DLD1 (cell line): ENCODE measurements around the gene BSND.

Experiments used
- in situ Hi-C: cut with HindIII; loops from 2 replicates; pipeline ENCODE4 v1.10.0; 2017; ENCODE audit warnings: low sequenced_read_pairs

Gene BSND

DNA sequence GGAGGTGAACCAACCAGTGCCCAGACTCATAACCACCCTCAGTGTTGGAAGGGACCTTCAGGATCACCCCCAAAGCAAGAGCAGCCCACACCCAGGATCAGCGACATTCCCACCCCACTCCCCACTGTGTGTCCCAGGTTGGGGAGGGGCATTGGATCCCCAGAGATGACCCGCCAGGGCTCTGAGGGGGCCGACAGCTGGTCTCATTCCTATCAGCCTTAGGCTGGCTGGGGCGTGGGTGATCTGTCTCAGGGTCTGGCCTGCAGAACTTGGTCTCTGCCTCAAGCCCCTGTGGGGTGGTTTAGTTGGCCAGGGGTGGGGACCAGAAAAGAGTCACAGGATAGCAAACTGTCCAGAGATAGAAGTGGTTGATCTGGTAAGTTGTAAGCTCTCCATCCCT lies 7.8 kb upstream of the BSND start:
- in situ Hi-C loops: no loop called here

DNA sequence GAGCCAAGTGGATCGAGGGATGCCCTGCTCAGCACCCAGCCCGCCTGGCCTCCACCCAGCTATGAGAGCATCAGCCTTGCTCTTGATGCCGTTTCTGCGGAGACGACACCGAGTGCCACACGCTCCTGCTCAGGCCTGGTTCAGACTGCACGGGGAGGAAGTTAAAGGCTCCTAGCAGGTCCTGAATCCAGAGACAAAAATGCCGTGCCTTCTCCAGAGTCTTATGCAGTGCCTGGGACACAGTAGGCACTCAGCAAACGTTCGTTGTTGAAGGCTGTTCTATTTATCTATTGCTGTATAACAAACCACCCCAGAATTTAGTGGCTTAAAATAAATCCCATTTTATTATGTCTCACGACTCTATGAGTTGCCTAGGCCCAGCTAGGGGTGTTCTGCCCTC lies 6.8 kb upstream of the BSND start:
- in situ Hi-C loops: no loop called here

DNA sequence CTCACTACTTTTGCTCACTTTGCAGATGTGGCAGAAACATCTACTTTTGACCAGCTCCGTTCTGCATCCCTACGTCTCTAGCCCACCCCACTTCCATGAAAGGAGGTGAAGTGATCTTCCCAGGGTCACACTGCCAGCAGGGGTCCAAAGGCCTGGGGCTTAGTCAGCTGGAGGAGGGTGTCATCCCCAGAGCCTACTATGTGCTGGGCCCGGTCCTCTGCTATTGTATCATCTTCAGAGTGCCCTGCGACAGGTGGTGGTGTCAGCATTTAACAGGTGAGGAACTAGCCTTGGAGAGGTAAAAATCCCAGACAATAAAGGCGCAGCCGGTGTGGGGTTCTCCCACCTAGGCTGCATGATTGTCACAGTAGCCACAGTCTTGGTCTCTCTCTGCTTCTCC lies 5.6 kb upstream of the BSND start:
- in situ Hi-C loops: no loop called here

DNA sequence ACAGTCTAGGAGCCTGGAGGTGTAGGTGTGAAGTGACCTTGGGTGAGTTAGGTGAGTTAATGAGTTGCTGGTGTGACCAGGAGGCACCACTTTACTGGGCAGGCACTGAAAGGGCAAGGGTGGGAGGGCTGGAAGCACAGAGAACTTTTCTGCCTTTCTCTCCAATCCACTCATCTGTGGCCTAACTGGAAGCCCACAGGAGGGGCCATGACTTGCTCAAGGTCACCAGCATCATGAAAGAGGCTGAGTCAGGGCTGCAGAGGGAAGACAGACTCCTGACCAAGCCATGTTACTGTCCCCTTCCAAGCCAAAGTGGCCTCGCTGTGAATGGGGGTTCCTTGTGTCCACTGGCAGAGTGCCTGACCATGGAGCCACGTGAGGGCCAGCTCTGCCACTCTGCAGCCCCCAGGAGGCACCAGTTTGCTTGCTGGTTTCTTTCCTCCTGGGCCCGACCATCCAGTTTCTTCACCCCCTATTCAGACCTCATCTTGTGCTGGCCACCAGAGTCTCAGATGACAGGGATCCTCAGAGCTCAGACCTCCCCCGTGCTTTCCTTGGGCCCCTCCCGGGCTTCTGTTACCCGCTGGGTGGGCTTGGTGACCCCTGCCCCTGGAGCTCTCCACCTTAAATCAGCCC lies 4.3 kb upstream of the BSND start:
- in situ Hi-C loops: no loop called here

DNA sequence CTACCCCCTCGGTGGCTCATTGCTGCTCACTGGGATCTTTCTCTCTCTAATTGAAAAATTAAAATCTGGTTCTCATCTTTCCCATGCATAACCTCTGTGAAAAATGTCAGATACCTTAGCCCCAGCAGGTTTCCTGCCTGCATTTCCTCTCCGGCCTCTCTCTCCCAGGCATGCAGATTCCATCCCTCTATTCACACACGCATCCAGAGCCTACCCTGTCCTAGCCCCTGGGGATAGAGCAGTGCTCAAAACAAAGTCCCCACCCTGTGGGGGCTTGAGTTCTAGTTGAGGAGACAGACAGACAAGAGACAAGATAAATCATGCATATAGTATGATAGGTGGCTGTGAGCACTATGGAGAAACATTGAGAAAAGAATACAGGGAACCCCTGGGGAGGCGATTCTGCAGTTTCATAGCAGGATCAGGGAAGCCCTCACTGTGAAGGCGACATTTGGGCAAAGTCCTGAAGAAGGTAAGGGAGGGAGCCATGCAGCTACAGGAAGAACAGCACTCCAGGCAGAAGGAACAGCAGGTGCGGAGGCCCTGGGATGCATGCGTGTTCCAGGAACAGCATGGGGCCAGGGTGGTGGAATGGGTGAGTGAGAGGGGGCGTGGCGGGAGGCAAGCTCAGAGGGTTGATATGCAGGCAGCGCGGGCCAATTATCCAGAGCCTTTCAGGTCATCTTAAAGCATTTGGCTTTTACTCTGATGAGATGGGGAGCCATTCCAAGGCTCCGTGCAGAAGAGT lies 3.5 kb upstream of the BSND start:
- in situ Hi-C loops: no loop called here

DNA sequence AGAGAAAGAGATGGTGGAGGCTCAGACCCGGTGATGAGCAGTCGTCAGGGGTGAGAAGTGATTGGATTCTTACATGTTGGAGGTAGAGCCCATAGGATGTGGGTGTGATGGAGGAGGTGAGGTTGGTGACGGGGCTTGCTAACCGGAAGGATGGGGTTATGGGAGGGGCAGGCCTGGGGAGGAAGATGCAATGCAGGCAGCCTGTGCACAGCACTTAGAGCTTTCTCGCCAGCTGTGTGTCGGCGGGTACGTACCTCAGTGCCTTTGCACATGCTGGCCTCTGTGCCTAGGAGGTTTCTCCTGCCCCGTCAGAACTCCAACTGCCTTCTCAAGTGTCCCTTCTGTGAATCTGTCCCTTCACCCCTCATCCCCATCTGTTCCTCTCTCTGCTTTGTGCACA lies 2.9 kb upstream of the BSND start:
- in situ Hi-C loops: no loop called here

DNA sequence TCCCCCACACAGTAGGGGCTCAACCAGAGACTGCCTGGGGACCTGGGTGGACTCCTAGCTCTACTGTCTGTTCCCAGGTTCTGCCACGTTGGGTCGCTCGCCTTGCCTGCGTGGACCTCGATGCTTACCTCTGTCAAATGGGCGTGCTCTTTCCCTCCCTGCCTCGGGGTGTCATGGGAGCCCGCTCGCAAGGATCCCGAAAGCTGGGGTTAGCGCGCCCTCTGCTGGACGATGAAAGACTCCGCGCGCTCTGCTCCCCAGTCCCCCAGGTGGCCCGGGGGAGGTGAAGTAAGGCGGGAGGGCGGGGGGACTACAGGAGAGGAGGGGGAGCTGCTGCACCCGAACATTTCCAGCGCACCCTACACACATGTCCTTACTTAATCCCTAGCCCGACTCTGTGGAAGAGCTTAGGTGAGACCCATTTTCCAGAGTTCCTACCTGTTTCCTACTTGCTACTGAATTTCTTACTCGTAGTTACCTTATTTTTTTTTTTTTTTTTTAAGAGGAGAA lies 2.3 kb upstream of the BSND start:
- in situ Hi-C loops: no loop called here

DNA sequence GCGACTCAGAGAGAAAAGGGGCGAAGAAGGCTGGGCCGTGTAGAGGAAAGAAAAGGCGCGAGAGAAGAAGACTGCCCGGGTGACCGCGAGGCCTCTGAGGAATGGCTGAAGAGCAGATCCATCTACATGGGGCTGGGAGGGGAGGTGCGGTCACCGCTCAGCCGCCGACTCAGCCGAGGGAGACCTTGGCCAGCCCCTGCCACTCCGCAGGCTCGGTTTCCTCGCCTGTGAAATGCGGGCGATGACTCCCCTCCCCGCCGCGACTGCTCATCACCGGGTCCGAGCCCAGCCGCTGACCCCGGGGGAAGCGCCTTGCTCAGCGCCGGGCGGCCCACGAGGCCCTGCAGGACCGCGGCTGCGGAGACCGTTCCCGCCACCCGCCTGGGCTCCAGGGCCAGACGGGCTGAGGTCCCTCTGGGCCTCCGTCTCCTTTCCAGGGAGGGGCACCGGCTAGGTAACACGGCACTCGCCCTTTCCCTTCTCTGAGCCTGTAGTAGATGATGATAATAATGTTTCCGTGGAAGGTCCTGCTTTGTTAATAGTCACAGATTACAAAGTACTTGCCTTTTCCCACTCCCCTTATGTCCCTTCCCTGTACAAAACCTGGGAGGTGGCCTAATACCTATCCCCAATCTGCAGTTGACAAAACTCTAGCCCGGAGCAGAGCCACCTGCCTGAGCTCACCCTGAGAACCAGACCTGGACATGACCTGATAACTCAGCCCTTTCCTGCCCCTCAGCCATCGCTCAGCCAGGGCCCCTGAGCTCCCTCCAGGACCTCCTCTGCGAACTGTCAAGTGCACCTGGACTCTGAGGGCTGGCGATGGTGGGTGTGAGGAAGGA lies 1.6 kb upstream of the BSND start:
- in situ Hi-C loops: no loop called here

DNA sequence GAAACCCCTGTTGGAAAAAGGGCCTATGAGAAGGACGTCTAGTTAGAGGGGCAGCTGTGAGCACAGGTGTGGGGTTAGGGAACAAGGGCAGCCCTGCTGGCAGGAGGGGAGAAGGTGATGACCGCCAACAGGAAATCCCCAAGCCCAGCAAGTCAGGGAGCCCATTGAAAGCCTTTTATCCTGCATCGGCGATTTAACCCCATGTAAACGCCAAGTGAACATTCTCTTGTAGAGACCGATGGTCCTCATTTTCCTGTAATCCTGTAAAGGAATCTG lies 1.1 kb upstream of the BSND start:
- in situ Hi-C loops: no loop called here

DNA sequence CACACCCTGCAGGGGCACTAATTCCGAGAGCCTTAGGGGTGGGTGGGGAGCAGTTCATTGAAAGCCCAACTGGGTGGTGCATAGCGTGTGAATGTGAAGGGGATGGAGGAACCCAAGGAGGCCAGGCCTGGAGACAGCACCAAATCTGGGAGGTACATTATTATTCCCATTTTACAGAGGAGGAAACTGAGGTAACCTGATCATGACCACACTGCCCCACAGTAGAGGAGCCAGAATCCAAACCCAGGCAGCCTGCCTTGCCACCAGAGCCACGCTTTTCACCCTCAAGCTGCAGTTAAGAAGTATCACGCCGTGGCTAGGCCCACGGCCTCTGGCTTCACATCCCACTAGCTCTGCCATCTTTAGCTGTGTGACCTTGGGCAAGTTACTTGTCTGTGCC lies 633 bp upstream of the BSND start:
- in situ Hi-C loops: no loop called here

DNA sequence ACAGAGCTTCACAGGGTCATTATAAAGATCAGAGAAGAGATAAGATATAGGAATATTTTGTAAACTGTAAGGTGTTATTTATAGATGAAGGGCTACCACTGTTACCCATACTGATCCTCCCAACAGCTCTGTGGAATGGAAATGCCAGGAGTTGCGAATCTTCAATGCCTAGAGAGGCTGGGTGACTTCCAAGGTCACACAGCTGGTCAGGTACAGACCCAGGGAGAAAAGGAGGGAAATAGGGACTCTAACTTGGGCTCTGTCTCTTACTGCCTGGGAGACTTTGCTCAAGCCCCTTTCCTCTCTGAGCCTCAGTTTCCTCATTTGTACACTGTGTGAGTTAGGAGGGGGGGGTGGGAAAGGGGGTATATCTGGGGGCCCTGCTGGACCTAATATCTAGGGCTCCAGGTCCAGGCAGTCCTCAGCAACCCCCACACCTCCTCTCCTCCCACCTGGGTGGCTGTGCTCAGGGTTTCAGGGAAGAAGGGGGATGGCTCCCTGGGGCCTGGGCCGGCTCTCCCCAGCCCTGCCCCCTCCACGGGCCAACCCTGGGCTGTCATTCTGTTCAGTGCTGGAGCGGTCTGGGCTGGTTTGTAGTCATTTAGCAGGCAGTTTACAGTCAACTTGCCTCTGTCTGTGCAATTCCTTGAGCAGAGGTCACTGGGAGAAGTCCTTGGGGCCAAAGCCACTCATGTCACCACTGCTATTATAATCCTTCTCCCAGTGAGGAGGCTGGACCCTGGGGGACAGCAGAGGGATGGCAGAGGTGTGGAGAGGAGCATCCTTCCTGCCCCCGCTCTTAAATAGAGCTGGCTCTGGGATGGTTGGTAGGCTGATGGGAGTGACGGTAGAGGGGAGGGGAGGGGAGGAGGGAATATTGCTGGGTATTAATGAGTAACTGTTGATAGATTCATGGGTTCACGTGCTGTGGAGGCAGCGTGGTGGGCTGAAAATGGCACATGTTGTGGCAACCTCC lies 1.7 kb downstream of the BSND start:
- in situ Hi-C loops: no loop called here

DNA sequence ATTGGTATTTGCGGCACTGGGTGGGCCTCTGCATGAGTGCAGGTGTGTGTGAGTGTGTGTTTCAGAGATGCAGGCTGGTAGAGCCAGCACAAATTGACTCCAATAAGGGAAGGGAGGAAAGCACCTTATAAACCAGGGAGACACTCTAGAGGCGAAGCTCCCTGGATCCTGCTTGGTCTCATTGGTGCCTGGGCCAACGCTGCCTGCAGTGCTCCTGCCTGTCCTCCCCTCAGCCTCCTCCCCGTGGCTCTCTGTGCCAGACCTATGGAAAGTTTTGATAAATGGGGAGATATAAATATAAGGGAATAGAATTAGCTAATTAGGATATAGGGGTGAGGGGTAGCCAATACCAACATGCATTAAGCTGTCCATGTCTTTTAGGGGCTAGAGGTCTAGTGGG lies 2.6 kb downstream of the BSND start:
- in situ Hi-C loops: no loop called here

DNA sequence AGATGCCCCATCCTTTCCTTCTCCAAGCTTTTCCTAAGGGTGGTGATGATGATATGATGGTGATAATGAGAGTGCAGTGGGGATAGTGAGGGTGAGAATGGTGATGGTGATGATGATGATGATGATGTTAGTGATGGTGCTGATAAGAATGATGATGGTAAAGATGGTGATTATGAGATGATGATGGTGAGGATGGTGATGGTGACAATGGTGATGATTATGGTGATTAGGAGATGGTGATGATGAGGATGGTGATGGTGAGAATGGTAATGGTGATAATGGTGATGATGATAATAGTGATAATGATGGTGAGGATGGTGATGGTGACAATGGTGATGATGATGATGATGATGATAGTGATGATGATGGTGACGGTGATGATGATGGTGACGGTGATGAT lies 4.0 kb downstream of the BSND start:
- in situ Hi-C loops: no loop called here

DNA sequence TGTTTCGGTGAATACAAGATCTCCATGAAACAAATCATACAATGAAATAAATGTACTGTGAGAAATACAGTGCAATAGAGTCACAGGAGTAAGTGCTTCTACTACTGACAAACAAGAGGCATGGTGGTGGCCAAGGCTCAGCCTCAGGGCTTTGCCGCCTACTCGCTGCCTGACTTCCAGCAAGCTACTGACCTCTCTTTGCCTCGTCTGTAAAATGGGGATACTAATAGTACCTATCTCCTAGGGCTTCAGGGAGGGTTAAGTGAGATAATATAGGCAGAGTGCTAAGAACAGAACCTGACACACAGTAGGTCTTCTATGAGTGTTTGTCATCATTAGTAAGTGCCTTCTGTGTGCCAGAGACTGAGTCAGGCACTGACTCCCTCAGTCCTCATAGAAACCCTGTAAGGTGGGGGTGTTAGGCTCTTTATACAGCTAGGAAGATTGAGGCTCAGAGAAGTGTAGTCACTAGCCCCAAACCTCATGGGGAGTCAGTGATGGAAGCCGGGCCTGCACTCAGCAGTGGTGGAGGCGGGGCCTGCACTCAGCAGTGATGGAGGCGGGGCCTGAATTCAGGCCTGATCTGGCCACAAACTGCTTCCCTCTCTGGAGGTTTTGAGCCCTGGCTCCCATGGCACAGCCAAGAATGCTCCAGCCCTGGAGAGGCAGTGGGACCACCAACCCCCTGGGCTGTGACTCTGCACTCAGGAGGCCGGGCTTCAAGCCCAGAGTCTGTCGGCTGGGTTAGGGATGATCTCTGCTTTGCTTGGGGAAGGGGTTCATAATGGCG lies 6.8 kb downstream of the BSND start:
- in situ Hi-C loops: no loop called here

DNA sequence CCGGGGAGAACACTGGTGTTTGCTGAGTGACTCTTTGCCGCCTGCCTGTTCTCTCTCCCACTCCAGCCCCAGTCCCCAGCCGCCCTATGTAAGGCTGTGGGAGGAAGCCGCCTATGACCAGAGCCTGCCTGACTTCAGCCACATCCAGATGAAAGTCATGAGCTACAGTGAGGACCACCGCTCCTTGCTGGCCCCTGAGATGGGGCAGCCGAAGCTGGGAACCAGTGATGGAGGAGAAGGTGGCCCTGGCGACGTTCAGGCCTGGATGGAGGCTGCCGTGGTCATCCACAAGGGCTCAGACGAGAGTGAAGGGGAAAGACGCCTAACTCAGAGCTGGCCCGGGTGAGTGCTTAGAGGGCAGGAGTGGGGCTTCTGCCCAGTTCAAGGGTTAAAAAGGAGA lies 8.2 kb downstream of the BSND start:
- in situ Hi-C loops: no loop called here

DNA sequence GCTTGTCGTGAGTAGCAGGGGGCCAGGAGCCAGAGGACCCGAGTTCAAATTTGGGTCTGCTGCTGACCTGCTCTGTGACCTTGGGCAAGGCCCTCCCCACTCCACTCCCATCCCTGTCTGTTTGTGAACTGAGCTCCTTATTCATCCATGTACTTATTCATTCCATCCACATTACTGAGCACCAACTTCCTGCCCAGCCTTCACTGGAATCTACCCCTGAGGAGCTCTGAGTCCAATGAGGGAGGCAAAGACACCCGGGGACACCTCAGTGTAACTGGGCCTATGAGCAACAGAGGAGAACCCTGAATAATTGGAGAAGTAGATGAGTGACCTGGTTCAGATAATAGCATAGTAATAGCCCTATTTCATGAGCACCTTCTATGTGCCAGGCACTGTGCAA lies 8.9 kb downstream of the BSND start:
- in situ Hi-C loops: no loop called here

DNA sequence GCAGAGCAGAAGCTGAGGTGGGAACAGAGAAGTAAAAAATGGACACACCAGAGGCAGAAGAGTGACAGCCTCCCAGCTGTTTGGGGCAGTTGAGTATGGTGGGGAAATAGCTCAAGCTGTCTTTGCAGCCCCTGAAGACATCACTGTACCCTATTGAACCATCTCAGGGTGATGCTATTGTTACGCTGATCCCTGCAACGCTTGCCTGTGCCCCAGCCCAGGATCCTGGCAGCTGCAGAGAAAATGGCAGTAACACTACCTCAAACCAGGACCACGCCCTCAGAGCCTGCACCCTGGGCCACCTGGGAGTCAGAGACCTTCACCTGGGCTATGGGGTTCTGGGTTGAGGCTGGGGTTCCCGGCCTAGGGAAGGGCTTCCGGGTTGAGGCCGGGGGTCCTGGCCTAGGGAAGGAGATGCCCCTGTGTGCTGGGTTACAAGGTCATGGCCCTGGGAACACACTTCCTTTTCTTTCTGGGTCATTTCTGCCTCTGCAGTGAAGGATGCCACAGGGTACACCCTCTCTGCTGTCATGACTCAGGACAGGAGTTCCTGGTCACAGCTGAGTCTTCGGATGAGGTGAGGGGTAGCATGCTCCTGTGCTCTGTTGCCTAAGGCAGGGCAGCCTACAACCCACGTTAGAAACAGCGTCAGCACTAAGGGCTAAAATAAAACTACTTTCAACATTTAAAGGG lies 11.6 kb downstream of the BSND start:
- in situ Hi-C loops: no loop called here

DNA sequence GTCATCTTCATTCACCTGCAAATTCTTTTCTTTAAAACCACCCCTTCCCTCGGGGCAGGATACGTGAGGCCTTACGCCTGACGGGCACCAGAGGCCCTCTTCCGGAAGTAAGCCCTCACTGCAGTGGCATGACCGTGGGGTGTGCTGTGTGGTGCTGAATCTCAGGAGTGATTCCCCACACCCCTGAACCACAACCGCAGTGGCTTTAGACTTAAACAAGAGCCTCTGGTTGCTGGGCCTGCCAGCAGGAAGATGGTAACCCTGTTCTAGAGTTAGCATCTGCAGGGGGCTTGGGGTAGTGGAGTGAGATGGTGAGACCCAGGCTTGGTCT lies 12.1 kb downstream of the BSND start:
- in situ Hi-C loops: no loop called here

DNA sequence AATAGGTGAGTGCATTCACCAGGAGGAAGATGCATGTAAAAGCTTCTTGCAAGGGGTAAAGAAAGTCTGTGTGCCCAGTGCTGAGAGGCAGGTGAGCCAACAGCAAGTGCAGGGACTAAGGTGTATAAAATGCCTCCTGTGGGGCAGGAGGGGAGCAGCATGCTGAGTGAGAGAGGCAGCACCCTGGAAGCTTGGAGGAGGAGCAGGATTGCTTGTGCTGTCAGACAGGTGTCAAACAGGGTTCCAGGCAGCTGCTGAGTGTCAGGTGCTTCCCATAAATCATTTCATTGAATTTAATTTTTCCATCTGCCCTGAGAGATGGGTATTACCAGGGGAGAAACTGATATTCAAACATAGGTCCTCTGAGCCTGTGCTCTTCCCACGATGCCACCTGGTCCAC lies 13.9 kb downstream of the BSND start:
- in situ Hi-C loops: no loop called here

DNA sequence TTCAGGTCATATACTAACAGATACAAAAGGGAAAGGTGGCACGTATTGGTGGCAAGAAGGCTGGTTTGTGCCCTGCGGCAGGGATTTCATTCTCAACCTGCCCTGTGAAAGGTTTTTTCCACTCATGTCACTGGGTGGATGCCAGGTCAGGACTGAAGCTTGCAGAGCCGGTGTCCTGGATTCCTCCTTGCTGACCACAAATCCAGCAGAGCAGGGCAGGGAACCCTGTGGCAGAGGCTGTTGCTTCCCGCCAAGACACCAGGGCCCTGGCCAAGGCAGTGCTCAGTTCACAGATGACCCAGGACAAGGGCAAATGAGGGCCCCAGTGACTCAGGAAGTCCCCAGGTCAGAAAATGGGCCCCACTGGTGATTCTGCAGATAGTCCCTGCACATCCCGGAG lies 16.4 kb downstream of the BSND start:
- in situ Hi-C loops: no loop called here
